Glomerular visceral epithelial cell (primary cell): ENCODE results near the gene POTEH.
"Not testable (repeated sequence)": the region's sequence is repeated elsewhere in the genome, so short reads cannot be mapped to it uniquely, and the experiment has no call there.

ENCODE experiments used
- DNase-seq: peaks from one replicate; pipeline ENCODE4 v3.0.0-alpha.2; 2016; ENCODE audit errors: extremely low spot score

POTEH gene

DNA sequence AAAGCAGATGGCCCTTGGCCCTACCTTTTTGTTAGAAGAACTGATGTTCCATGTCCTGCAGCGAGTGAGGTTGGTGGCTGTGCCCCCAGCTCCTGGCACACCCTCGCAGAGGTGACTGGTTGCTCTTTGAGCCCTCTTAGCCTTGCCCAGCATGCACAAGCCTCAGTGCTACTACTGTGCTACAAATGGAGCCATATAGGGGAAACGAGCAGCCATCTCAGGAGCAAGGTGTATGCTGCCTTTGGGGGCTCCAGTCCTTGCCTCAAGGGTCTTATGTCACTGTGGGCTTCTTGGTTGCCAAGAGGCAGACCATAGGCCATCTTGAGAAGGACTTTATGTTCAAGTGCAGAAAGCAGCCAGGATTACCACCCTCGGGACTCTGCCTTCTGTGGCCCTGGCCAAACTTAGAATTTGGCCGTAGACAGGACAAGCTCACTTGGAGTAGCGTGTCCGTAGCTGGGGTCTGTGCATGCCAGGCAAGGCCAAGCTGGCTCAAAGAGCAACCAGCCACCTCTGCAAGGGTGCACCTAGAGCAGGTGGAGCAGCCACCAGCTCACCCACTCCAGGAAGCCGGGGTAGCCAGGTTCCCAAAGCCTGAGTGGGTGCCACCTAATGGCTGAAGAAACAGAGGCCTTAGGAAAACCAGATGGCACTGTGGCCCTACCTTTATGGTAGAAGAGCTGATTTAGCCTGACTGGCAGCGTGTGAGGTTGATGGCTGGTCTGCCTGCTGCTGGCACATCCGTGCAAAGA is 48.5 kb downstream of the POTEH start:
- not testable (repeated sequence) for DNase-seq

DNA sequence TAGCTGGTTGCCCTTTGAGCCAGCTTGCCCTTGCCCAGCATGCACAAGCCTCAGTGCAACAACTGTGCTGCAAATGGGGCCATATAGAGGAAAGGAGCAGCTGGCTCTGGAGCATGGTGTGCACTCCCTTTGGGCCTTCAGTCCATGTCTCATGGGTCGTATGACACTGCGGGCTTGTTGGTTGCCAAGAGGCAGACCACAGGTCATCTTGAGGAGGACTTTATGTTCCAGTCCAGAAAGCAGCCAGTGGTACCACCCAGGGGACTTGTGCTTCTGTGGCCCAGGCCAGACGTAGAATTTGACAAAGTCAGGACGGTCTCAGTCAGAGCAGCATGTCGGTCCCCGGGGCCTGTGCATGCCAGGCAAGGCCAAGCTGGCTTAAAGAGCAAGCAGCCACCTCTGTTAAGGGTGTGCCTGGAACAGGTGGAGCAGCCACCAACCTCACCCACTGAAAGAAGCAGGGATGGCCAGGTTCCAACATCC is 49.1 kb downstream of the POTEH start:
- DNase-seq: not testable (repeated sequence)

DNA sequence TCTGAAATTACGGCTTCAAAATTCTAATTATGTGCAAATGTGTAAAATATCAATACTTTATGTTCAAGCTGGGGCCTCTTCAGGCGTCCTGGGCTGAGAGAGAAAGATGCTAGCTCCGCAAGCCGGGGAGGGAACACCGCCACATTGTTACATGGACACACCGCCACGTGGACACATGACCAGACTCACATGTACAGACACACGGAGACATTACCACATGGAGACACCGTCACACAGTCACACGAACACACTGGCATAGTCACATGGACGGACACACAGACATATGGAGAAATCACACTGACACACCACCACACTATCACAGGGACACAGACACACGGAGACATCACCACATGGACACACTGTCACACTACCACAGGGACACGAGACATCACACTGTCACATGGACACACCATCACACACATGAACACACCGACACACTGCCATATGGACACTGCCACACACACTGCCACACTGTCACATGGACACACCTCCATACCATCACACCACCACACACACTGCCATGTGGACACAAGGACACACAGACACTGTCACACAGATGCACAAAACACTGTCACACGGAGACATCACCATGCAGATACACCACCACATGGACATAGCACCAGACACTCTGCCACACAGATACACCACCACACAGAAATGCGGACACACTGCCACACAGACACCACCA is 58.0 kb downstream of the POTEH start:
- not testable (repeated sequence) for DNase-seq

DNA sequence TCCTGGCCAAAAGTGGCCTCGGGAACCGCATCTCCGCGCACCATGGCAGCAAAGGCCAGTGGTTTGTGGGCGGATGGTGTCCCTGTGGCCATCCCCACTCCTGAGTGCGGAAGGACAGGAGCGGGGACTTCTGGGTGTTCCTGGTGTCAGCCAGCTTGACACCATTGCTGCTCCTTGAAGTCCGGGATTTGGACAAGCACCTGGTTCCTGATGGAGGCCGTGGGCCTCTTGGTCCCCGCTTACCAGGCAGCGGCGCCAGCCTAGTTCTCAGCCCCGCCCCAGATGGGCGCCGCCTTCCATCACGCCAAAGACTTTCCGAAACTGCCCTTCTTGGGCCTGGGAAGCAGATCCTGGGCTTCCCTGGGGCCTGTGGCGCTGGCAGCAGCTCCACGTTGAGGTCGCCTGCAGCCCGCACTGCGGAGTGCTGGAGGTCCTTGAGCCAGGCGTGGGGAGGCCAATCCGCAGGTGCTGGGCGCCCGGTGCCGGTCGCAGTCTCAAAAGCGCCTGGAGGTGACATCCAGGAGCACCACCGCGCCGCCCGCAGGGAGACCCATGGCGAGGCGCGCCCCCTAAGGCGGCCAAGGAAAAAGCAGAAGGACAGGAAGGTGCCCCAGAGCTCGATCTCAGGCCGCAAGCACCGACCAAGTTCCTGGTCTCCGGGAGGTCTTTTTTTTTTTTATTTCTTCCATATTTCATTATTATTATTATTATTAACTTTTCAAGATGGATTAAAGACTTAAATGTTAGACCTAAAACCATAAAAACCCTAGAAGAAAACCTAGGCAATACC is 59.5 kb downstream of the POTEH start:
- DNase-seq: not testable (repeated sequence)

DNA sequence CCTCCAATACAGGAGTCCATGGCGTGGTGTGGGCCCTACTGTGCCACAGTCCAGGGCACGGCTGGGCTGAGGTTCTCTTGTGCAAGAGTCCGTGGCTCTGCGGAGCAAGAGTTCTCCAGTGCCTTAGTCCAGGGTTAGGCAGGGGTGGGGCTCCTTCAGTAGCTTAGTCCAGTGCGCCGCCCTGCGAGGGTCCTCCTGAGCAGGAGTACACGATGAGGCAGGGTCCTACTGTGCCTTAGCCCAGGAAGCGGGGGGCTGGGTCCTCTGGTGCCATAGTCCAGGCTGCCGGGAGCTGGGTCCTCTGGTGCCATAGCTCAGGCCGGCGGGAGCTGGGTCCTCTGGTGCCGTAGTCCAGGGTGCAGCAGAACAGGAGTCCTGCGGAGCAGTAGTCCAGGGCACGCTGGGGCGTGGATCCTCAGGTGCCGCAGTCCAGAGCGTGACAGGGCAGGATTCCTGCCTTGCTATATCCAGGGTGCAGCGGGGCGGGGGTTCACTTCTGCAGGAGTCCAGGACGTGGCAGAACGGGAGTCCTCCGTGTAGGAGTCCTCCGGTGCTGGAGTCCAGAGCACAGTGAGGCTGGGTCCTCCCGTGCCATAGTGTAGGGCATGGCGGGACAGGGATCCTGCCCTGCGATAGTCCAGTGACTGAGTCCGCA is 69.7 kb downstream of the POTEH start:
- not testable (repeated sequence) for DNase-seq

DNA sequence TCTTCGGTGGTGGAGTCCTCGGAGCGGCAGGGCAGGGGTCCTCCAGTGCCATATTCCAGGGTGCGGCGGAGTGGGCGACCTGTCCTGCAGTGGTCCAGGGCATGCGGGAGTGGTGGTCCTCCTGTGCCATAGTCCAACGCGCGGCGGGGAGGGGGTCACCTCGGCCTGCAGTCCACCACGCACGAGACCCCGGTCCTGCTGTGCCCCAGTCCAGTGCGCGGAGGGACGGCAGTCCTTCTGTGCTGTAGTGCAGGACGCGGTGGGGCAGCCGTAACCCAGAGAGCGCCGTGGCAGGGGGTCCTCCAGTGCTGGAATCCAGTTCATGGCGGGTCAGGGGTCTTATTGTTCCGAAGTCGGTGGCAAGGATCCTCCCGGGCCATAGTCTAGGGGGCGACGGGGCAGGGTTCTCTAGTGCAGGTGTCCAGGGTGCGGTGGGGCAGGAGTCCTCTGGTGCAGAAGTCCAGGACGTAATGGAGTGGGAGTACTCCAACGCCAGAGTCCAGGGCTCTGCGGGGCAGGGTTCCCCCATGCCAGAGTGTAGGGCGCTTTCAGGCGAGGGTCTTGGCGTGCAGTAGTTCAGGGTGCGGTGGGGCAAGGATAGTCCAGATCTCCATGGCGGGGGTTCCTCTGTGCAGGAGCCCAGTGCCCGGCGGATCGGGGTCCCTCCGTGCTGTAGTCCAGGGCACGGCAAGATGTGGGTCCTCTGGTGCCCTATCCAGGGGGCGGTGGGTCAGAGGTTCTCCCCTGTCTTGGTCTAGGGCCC is 70.7 kb downstream of the POTEH start:
- DNase-seq: not testable (repeated sequence)

DNA sequence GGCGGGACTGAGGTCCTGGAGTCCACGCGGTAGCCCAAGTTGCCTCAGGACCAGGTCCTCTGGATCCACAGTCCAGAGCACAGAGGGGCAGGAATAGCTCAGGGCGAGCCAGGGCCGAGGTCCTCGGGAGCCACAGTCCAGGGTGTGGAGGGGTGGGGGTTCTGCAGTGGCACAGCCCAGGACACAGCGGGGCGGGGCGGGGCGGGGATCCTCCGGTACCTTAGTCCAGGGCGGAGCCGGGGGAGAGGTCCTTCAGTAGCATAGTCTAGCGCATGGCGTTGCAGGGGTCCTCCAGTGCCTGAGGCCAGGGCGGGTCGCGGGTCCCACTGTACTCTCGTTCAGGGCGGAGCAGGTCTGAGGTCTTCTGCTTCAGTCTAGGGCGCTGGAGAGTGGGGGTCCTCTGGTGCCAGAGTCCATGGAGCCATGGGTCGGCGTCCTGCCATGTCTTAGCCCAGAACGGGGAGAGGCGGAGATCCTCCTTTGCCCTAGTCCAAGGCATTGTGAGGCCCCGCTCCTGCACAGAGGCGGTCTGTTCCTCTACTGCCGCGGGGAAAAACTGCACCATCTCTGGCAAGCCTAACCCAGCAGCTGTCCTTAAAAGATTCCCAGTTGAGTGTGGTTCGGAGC is 71.4 kb downstream of the POTEH start:
- DNase-seq: not testable (repeated sequence)

DNA sequence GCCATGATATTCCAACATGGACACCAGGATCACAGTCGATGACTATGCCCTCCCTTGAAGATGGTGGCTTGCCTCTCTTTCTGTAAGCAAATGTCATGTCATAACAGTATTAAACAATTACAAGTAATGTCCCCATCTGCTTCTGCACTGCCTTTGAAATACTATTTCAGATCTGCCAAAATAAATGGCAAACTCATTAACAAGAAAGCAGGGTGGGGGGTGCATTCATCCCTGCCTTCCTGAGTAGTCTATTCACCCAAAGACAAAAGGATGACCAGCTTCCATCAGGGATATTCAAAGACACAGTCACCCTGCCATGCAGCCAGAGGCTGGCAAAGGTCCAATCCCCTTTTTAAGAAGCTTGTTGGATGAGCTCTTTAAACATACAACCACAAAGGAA is 73.7 kb downstream of the POTEH start:
- DNase-seq: not testable (repeated sequence)
